Upper lobe of left lung (tissue), 6 donors: ENCODE data around the gene ABHD17C. TPM values are rescaled to one million over a fixed set of nuclear protein-coding genes. Genes with fewer than 3 reads are reported as not detected.

Experiments
- ATAC-seq, 2 donors: fragments of 200-7000 bp; cut with Tn5 transposase; one replicate each; pipeline ENCODE4 v1.9.1; 2022; ENCODE audit warnings: mild to moderate bottlenecking in 2 of 2, moderate library complexity in 2 of 2; ENCODE audit not compliant: low FRiP score in 2 of 2
- DNase-seq, 2 donors: peaks; one replicate each; pipeline ENCODE4 v3.0.0-alpha.2; 2019 to 2020
- H3K27ac ChIP-seq, 4 donors: fragments of 200-600 bp; sonication (generic); one replicate each; pipeline ENCODE4 v1.5.1; 2016 to 2019
- H3K27me3 ChIP-seq, 4 donors: fragments of 200-600 bp; sonication (generic); one replicate each; pipeline ENCODE4 v1.5.1; 2017 to 2019
- H3K36me3 ChIP-seq, 4 donors: fragments of 200-600 bp; sonication (generic); one replicate each; pipeline ENCODE4 v1.5.1; 2016 to 2019
- H3K4me1 ChIP-seq, 4 donors: fragments of 200-600 bp; sonication (generic); one replicate each; pipeline ENCODE4 v1.5.1; 2018 to 2019
- H3K4me3 ChIP-seq, 4 donors: fragments of 200-600 bp; sonication (generic); one replicate each; pipeline ENCODE4 v1.5.1; 2017 to 2019; ENCODE audit warnings: mild to moderate bottlenecking in 2 of 4, moderate library complexity in 1 of 4
- H3K9me3 ChIP-seq, 4 donors: fragments of 200-600 bp; sonication (generic); one replicate each; pipeline ENCODE4 v1.5.1; 2018 to 2019
- EP300 ChIP-seq, 4 donors: sonication (generic); formaldehyde crosslinking; IDR thresholded peaks; one replicate each; pipeline ENCODE4 v1.5.1; 2017; ENCODE audit warnings: antibody characterized with exemption in 4 of 4, control low read depth in 2 of 4
- POLR2A ChIP-seq, 4 donors: fragments of 450-650 bp; IDR thresholded peaks; one replicate each; pipeline ENCODE4 v1.5.1; 2016 to 2017; ENCODE audit warnings: antibody characterized with exemption in 4 of 4, mild to moderate bottlenecking in 2 of 4
- POLR2AphosphoS5 ChIP-seq, 2 donors: sonication (generic); formaldehyde crosslinking; IDR thresholded peaks; one replicate each; pipeline ENCODE4 v1.5.1; 2017; ENCODE audit warnings: antibody characterized with exemption in 2 of 2
- WGBS, 2 donors: methylation state at CpG; one replicate each; pipeline ENCODE4 v1.1.5; 2017 to 2018; 5-methylcytosine and 5-hydroxymethylcytosine counted together
- total RNA-seq, 6 donors: library from RNA; depleted of rRNA in 4 of 6; stranded (reverse); fragments of >200 nt in 4 of 6; gene quantifications; one replicate each; pipeline versions ENCODE4 v1.1.0 to v1.2.1, GENCODE V29; 2016 to 2021
- TF ChIP-seq, protein P1 (sequence below), 6 experiments: fragments of 450-650 bp in 4 of 6; fragments of 200-600 bp in 2 of 6; sonication (generic) in 2 of 6; IDR thresholded peaks; one replicate each; pipeline ENCODE4 v1.5.1; 2016 to 2019; ENCODE audit warnings: antibody characterized with exemption in 6 of 6
- donor health status: DM: no; HTN: no; CAD: no; lungs with moderate emphysema.
- donor health status: DM: no; HTN: yes; CAD: no; lungs with severe emphysema.

ABHD17C gene
- total RNA-seq, 6 donors from 2014 or later = 15.7 to 34.2 (median 25.5) TPM

GRCh38 chr15:80694611-80695098, 455 bp upstream of the ABHD17C start:
- DNase-seq (no peak), ATAC-seq (peak in 1 of 2 donors; percentile 36)
- H3K27ac ChIP-seq = peak overlapping the region; percentile 89 to 94 (median 92)
- H3K27me3 ChIP-seq = no peaks in the 10 kb centered on the region
- peak overlapping the region; percentile 71 to 91 (median 82) for H3K4me3 ChIP-seq
- H3K36me3 ChIP-seq = no peaks in the 10 kb centered on the region
- peaks cover 0 to 40% (median 13%) of the 10 kb centered on the region in 4 donors for H3K4me1 ChIP-seq
- TF ChIP-seq, protein P1, sequence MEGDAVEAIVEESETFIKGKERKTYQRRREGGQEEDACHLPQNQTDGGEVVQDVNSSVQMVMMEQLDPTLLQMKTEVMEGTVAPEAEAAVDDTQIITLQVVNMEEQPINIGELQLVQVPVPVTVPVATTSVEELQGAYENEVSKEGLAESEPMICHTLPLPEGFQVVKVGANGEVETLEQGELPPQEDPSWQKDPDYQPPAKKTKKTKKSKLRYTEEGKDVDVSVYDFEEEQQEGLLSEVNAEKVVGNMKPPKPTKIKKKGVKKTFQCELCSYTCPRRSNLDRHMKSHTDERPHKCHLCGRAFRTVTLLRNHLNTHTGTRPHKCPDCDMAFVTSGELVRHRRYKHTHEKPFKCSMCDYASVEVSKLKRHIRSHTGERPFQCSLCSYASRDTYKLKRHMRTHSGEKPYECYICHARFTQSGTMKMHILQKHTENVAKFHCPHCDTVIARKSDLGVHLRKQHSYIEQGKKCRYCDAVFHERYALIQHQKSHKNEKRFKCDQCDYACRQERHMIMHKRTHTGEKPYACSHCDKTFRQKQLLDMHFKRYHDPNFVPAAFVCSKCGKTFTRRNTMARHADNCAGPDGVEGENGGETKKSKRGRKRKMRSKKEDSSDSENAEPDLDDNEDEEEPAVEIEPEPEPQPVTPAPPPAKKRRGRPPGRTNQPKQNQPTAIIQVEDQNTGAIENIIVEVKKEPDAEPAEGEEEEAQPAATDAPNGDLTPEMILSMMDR (IDR thresholded peaks at IDR 0.05) = no peak
- TF ChIP-seq EP300 (IDR thresholded peaks at IDR 0.05) = no peak
- TF ChIP-seq POLR2A (IDR thresholded peaks at IDR 0.05) = no peak
- no peak for TF ChIP-seq POLR2AphosphoS5 (IDR thresholded peaks at IDR 0.05)
- WGBS, 2 donors = 0% methylated on average over 4 to 46 of the region's 47 CpGs
- no peaks in the 10 kb centered on the region for H3K9me3 ChIP-seq

- H3K4me3 ChIP-seq = peak overlapping the region; percentile 71 to 93 (median 85)
- peaks cover 0 to 47% (median 19%) of the 10 kb centered on the region in 4 donors for H3K4me1 ChIP-seq
- DNase-seq (peak in 1 of 2 donors; percentile 62), ATAC-seq (peak; percentile 43 to 70)
- H3K27me3 ChIP-seq = no peaks in the 10 kb centered on the region
- H3K27ac ChIP-seq = peak overlapping the region; percentile 83 to 92 (median 90)
- WGBS, 2 donors = 2 to 4% methylated on average over 24 to 27 of the region's 43 CpGs
- H3K9me3 ChIP-seq = no peaks in the 10 kb centered on the region
- no peaks in the 10 kb centered on the region for H3K36me3 ChIP-seq
- TF ChIP-seq, protein P1 (IDR thresholded peaks at IDR 0.05) = peak in 5 of 6 experiments; percentile 19 to 69 (median 41)
- no peak for TF ChIP-seq EP300 (IDR thresholded peaks at IDR 0.05)
- peak in 2 of 4 donors; percentile 28 to 34 for TF ChIP-seq POLR2A (IDR thresholded peaks at IDR 0.05)
- peak in 1 of 2 donors; percentile 50 for TF ChIP-seq POLR2AphosphoS5 (IDR thresholded peaks at IDR 0.05)
Measured at GRCh38 chr15:80695911-80696661, 976 bp downstream of the ABHD17C start.

- no peaks in the 10 kb centered on the region for H3K36me3 ChIP-seq
- H3K27ac ChIP-seq = peak overlapping the region; percentile 83 to 92 (median 90)
- 34 to 53% methylated on average over 6 of the region's 6 CpGs for WGBS, 2 donors
Measured at GRCh38 chr15:80697075-80697685, 2.1 kb downstream of the ABHD17C start.

GRCh38 chr15:80698676-80699075, 3.6 kb downstream of the ABHD17C start:
- Histone ChIP-seq H3K9me3 (no peaks in the 10 kb centered on the region), H3K27ac (no peak overlapping the region), H3K4me3 (no peak overlapping the region), H3K27me3 (no peaks in the 10 kb centered on the region), H3K36me3 (no peaks in the 10 kb centered on the region), H3K4me1 (peaks cover 17 to 72% (median 42%) of the 10 kb centered on the region in 4 donors)
- WGBS, 2 donors = 90 to 100% methylated on average over 1 of the region's 1 CpG
- ATAC-seq (no peak), DNase-seq (no peak)
- TF ChIP-seq POLR2AphosphoS5 (IDR thresholded peaks at IDR 0.05) = no peak
- TF ChIP-seq POLR2A (IDR thresholded peaks at IDR 0.05) = no peak
- TF ChIP-seq, protein P1 (IDR thresholded peaks at IDR 0.05) = no peak
- no peak for TF ChIP-seq EP300 (IDR thresholded peaks at IDR 0.05)

More at GRCh38 chr15:80697075-80697685, 2.1 kb downstream of the ABHD17C start:
- no peaks in the 10 kb centered on the region for H3K27me3 ChIP-seq
- H3K4me3 ChIP-seq = peak overlapping the region in 3 of 4 donors; percentile 71 to 89 (median 81)
- ATAC-seq (no peak), DNase-seq (no peak)
- peaks cover 4 to 58% (median 29%) of the 10 kb centered on the region in 4 donors for H3K4me1 ChIP-seq
- TF ChIP-seq POLR2A (IDR thresholded peaks at IDR 0.05) (no peak), POLR2AphosphoS5 (IDR thresholded peaks at IDR 0.05) (no peak)
- H3K9me3 ChIP-seq = no peaks in the 10 kb centered on the region

DNA sequence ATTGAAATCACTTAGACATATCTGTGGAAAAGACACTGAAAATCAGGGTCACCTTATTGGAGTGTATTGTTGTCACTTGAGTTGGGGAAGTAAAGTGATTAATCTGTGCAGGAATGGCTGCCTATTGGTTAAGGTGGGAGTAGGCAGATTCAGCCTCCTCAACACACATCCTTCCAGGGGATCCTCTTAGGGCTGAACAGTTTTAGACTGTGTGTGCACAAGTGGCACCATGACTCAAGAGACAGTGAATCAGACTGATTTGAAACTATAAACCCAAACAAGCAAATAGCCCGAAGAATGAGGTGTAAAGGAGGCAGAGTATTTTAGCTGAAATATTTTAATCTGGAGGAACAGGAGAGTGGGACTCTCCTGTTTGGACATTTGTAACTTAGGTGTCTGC, 4.9 kb downstream of the ABHD17C start:
- H3K4me3 ChIP-seq = no peak overlapping the region
- TF ChIP-seq EP300 (IDR thresholded peaks at IDR 0.05) (no peak), POLR2AphosphoS5 (IDR thresholded peaks at IDR 0.05) (no peak), POLR2A (IDR thresholded peaks at IDR 0.05) (no peak)
- TF ChIP-seq, protein P1 (IDR thresholded peaks at IDR 0.05) = no peak
- H3K27me3 ChIP-seq = no peaks in the 10 kb centered on the region
- H3K4me1 ChIP-seq = peaks cover 27 to 74% (median 46%) of the 10 kb centered on the region in 4 donors
- H3K36me3 ChIP-seq = no peaks in the 10 kb centered on the region
- ATAC-seq = no peak
- DNase-seq = no peak
- H3K9me3 ChIP-seq = no peaks in the 10 kb centered on the region
- WGBS, 2 donors = 83 to 92% methylated on average over 1 of the region's 1 CpG
- H3K27ac ChIP-seq = no peak overlapping the region
